A549 (cell line): ENCODE results near the gene TMCO4.

Source experiments
- CBX2 ChIP-seq: fragments of 200-600 bp; sonication (generic); IDR thresholded peaks from 2 replicates; pipeline ENCODE4 v1.6.1; 2016; ENCODE audit warnings: low read depth, mild to moderate bottlenecking, borderline replicate concordance
- FOSB ChIP-seq: fragments of 250-450 bp; sonication (Bioruptor Pico); IDR thresholded peaks from 2 replicates; pipeline ENCODE4 v1.5.0; 2020; ENCODE audit warnings: mild to moderate bottlenecking, moderate library complexity
- POLR2A ChIP-seq: IDR thresholded peaks from 2 replicates; pipeline ENCODE4 v1.6.1; 2012; ENCODE audit warnings: mild to moderate bottlenecking, low read length
- TF ChIP-seq, protein P1 (sequence below): fragments of >200 bp; sonication (Bioruptor Twin); formaldehyde crosslinking; IDR thresholded peaks from 3 replicates; pipeline ENCODE4 v1.5.1; 2016

DNA sequence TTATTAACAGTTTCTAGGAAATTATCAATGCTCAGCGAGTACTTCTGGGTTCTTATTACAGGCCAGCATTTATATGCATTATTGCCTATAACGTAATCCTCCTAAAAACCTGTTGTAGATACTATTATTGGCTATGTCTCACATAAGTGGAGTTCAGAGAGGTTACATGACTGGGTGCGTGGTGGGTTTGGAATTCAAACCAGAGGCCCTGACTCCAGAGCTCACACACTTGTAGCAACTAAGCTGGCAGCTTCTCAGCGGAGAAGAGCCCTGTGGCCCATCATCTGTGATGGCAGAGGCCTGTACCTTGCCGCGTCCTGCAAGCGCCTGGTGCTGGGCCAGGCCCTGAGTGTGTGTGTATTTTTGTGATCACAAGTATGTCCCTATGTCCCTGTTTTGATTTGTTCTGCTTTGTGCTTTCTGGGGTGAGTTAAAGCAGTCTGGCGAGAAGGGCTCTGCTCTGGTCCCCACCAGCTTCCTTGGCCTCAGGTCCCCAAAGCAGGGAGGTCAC lies 68.3 kb downstream of the TMCO4 start:
- no peak for TF ChIP-seq FOSB
- TF ChIP-seq, protein P1, sequence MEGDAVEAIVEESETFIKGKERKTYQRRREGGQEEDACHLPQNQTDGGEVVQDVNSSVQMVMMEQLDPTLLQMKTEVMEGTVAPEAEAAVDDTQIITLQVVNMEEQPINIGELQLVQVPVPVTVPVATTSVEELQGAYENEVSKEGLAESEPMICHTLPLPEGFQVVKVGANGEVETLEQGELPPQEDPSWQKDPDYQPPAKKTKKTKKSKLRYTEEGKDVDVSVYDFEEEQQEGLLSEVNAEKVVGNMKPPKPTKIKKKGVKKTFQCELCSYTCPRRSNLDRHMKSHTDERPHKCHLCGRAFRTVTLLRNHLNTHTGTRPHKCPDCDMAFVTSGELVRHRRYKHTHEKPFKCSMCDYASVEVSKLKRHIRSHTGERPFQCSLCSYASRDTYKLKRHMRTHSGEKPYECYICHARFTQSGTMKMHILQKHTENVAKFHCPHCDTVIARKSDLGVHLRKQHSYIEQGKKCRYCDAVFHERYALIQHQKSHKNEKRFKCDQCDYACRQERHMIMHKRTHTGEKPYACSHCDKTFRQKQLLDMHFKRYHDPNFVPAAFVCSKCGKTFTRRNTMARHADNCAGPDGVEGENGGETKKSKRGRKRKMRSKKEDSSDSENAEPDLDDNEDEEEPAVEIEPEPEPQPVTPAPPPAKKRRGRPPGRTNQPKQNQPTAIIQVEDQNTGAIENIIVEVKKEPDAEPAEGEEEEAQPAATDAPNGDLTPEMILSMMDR = no peak
- TF ChIP-seq CBX2 = no peak
- no peak for TF ChIP-seq POLR2A
